K562 (cell line): ENCODE measurements around the gene GIGYF2. TPM values are rescaled to one million over a fixed set of nuclear protein-coding genes. Genes with fewer than 3 reads are reported as not detected.
A peak's percentile ranks its signal among the peaks of the same experiment; 100 is the strongest.

ENCODE experiments used
- BCL6 ChIP-seq: fragments of 250-450 bp; sonication (Bioruptor Pico); IDR thresholded peaks from 2 replicates; pipeline ENCODE4 v1.4.0; 2020
- DACH1 ChIP-seq: fragments of 450-650 bp; IDR thresholded peaks from 2 replicates; pipeline ENCODE4 v1.6.1; 2018; ENCODE audit not compliant: partially characterized antibody
- FOXP1 ChIP-seq: sonication (generic); formaldehyde crosslinking; IDR thresholded peaks from 2 replicates; pipeline ENCODE4 v1.8.0; 2022; ENCODE audit warnings: mild to moderate bottlenecking, missing genetic modification reagents
- GTF3C2 ChIP-seq: IDR thresholded peaks from 3 replicates; pipeline ENCODE4 v1.6.1; 2011; ENCODE audit warnings: borderline replicate concordance, mild to moderate bottlenecking, moderate library complexity; ENCODE audit not compliant: insufficient read length; ENCODE audit errors: extremely low read depth
- HDAC2 ChIP-seq: fragments of 450-650 bp; IDR thresholded peaks from 2 replicates; pipeline ENCODE4 v1.6.1; 2016; ENCODE audit warnings: mild to moderate bottlenecking
- HDGF ChIP-seq: fragments of 450-650 bp; IDR thresholded peaks from 2 replicates; pipeline ENCODE4 v1.6.1; 2016
- JUN ChIP-seq, 2 experiments: sonication (generic) in 1 of 2; formaldehyde crosslinking in 1 of 2; IDR thresholded peaks; 2 replicates each; pipeline versions ENCODE4 v1.6.1 to v1.8.0; 2012 to 2022; ENCODE audit warnings: borderline replicate concordance in 2 of 2, mild to moderate bottlenecking in 2 of 2, improper control_type of control experiment in 1 of 2, low read depth in 1 of 2, low read length in 1 of 2, missing genetic modification reagents in 1 of 2
- MXI1 ChIP-seq: IDR thresholded peaks from 2 replicates; pipeline ENCODE4 v1.6.1; 2011; ENCODE audit warnings: low read depth, mild to moderate bottlenecking, improper control_type of control experiment, low read length
- NFRKB ChIP-seq: fragments of 450-650 bp; IDR thresholded peaks from 2 replicates; pipeline ENCODE4 v1.6.1; 2016; ENCODE audit warnings: low read depth
- POLR3G ChIP-seq: IDR thresholded peaks from 2 replicates; pipeline ENCODE4 v1.6.1; 2011; ENCODE audit not compliant: insufficient read length, insufficient replicate concordance; ENCODE audit errors: extremely low read depth
- PTRF ChIP-seq: fragments of 450-650 bp; IDR thresholded peaks from 2 replicates; pipeline ENCODE4 v1.6.1; 2016; ENCODE audit warnings: mild to moderate bottlenecking, missing genetic modification characterization, missing compliant biosample characterization
- RFX1 ChIP-seq: fragments of 450-650 bp; IDR thresholded peaks from 2 replicates; pipeline ENCODE4 v1.6.1; 2016; ENCODE audit warnings: mild to moderate bottlenecking, moderate library complexity
- SP2 ChIP-seq: IDR thresholded peaks from 2 replicates; pipeline ENCODE4 v1.6.1; 2011; ENCODE audit warnings: mild to moderate bottlenecking, low read depth, low read length, moderate library complexity; ENCODE audit not compliant: poor library complexity, severe bottlenecking; ENCODE audit errors: extremely low read depth
- TEAD4 ChIP-seq, 2 experiments: sonication (generic) in 1 of 2; formaldehyde crosslinking in 1 of 2; IDR thresholded peaks; 2 replicates each; pipeline versions ENCODE4 v1.6.1 to v1.8.0; 2012 to 2022; ENCODE audit warnings: borderline replicate concordance in 1 of 2, inconsistent platforms in 1 of 2, low read length in 1 of 2, mild to moderate bottlenecking in 1 of 2, missing genetic modification reagents in 1 of 2
- TFAP4 ChIP-seq: sonication (generic); formaldehyde crosslinking; IDR thresholded peaks from 2 replicates; pipeline ENCODE4 v1.8.0; 2022; ENCODE audit warnings: missing genetic modification reagents, mild to moderate bottlenecking, moderate library complexity, borderline replicate concordance
- ZKSCAN3 ChIP-seq: fragments of 250-450 bp; sonication (Bioruptor Pico); IDR thresholded peaks from 2 replicates; pipeline ENCODE4 v1.4.0; 2020
- polyA plus RNA-seq, 8 experiments: library from polyadenylated mRNA; depleted of rRNA in 4 of 8; stranded (reverse) in 5 of 8; unstranded in 3 of 8; fragments of >200 nt; fragmentation: Nextera tagmentation in 2 of 8; fragmentation: Illumina TruSeq in 1 of 8; extraction: Ambion mirVana in 2 of 8; extraction: Trizol in 1 of 8; gene quantifications; 2 replicates each; pipeline versions ENCODE4 v1.2.1 to v1.2.3, GENCODE V29; 2011 to 2014; ENCODE audit warnings: inconsistent platforms in 1 of 8, missing spikeins in 1 of 8
- total RNA-seq, 7 experiments: library from RNA; depleted of rRNA in 6 of 7; stranded (reverse); fragments of >200 nt in 6 of 7; fragmentation: Illumina TruSeq in 2 of 7; extraction: Trizol in 2 of 7; gene quantifications; 2 replicates each; pipeline versions ENCODE4 v1.2.1 to v1.2.3, GENCODE V29; 2011 to 2021; ENCODE audit warnings: low replicate concordance in 1 of 7
- TF ChIP-seq, protein P1 (sequence below): fragments of 450-650 bp; IDR thresholded peaks from 2 replicates; pipeline ENCODE4 v1.6.1; 2016; ENCODE audit warnings: low read depth

The GIGYF2 gene
- total and polyA plus RNA-seq, 9 of the 15 experiments (the other 6 are each of a cell fraction or from before 2014, with no cell fraction given) = 12.7 to 52.7 (median 34.9) TPM

DNA sequence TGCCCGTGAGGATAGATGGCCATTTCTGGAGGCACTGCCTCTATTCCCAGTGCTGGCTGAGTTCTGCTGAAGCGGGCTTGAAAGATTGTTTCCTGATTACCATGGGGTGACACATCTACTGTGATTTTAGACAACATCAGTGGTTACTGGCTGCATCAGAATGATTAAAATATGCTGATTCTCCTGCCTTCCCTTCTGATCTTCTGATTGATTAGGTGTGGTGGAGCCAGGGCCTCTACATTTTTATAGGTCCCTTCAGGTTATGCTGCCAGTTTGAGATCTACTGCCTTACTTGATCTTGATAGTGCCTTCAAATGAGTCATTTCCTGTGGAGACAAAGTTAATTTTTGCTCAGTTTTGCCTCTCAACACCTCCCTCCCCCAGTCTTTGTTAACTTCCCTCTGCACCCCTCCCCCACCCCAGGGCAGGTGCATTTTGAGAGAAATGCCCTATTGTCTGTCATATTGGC is 141.3 kb downstream of the GIGYF2 start (continued):
- TF ChIP-seq, protein P1, sequence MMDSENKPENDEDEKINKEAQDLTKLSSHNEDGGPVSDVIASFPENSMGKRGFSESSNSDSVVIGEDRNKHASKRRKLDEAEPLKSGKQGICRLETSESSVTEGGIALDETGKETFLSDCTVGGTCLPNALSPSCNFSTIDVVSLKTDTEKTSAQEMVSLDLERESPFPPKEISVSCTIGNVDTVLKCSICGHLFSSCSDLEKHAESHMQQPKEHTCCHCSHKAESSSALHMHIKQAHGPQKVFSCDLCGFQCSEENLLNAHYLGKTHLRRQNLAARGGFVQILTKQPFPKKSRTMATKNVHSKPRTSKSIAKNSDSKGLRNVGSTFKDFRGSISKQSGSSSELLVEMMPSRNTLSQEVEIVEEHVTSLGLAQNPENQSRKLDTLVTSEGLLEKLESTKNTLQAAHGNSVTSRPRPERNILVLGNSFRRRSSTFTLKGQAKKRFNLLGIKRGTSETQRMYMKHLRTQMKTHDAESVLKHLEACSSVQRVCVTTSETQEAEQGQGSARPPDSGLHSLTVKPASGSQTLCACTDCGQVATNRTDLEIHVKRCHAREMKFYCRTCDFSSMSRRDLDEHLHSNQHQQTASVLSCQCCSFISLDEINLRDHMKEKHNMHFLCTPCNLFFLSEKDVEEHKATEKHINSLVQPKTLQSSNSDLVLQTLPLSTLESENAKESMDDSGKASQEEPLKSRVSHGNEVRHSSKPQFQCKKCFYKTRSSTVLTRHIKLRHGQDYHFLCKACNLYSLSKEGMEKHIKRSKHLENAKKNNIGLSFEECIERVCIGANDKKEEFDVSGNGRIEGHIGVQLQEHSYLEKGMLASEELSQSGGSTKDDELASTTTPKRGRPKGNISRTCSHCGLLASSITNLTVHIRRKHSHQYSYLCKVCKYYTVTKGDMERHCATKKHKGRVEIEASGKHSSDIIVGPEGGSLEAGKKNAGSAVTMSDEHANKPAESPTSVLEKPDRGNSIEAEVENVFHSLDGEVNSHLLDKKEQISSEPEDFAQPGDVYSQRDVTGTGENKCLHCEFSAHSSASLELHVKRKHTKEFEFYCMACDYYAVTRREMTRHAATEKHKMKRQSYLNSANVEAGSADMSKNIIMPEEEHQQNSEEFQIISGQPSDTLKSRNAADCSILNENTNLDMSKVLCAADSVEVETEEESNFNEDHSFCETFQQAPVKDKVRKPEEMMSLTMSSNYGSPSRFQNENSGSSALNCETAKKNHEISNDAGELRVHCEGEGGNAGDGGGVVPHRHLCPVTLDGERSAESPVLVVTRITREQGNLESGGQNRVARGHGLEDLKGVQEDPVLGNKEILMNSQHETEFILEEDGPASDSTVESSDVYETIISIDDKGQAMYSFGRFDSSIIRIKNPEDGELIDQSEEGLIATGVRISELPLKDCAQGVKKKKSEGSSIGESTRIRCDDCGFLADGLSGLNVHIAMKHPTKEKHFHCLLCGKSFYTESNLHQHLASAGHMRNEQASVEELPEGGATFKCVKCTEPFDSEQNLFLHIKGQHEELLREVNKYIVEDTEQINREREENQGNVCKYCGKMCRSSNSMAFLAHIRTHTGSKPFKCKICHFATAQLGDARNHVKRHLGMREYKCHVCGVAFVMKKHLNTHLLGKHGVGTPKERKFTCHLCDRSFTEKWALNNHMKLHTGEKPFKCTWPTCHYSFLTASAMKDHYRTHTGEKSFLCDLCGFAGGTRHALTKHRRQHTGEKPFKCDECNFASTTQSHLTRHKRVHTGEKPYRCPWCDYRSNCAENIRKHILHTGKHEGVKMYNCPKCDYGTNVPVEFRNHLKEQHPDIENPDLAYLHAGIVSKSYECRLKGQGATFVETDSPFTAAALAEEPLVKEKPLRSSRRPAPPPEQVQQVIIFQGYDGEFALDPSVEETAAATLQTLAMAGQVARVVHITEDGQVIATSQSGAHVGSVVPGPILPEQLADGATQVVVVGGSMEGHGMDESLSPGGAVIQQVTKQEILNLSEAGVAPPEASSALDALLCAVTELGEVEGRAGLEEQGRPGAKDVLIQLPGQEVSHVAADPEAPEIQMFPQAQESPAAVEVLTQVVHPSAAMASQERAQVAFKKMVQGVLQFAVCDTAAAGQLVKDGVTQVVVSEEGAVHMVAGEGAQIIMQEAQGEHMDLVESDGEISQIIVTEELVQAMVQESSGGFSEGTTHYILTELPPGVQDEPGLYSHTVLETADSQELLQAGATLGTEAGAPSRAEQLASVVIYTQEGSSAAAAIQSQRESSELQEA = no peak
- TF ChIP-seq HDAC2 (0 out of 2 replicates have a peak, but pooled peaks have one; percentile 41), FOXP1 (no peak), DACH1 (no peak), GTF3C2 (no peak), BCL6 (no peak), RFX1 (no peak), MXI1 (no peak), POLR3G (no peak), JUN (IDR thresholded peaks at IDR 0.05; ENCODE audit: borderline replicate concordance, low read depth, low read length) (no peak), JUN (CRISPR knock-in tag; IDR thresholded peaks at IDR 0.05; ENCODE audit: borderline replicate concordance) (no peak), ZKSCAN3 (CRISPR knock-in tag) (no peak), NFRKB (no peak), SP2 (no peak), TFAP4 (CRISPR knock-in tag) (no peak), TEAD4 (IDR thresholded peaks at IDR 0.05; ENCODE audit: low read length) (no peak), TEAD4 (CRISPR knock-in tag; IDR thresholded peaks at IDR 0.05; ENCODE audit: borderline replicate concordance) (no peak), HDGF (no peak), PTRF (no peak)
